Measurements from ENCODE around the gene FARSA. TPM values are rescaled to one million over a fixed set of nuclear protein-coding genes. Genes with fewer than 3 reads are reported as not detected.

Gene FARSA
- total and polyA plus RNA-seq, 2 of the 13 experiments (the other 11 are each of a cell fraction or from before 2014, with no cell fraction given): 25.9 to 72.0 TPM

GRCh38 chr19:12937927-12938778, 4.6 kb upstream of the FARSA start, which contains the start of gene CALR (continued):
- TF ChIP-seq PRDM15 (CRISPR knock-in tag; IDR thresholded peaks at IDR 0.05) (no peak), ZNF33B (CRISPR knock-in tag; IDR thresholded peaks at IDR 0.05) (peak; percentile 20; the same call in 1 of the 2 replicates)

GRCh38 chr19:12937093-12937926, 3.8 kb upstream of the FARSA start:
- Histone ChIP-seq H3K4me3 (replicated peaks in 1 of 3; ENCODE audit: insufficient read depth in 1 of 3, low read depth in 2 of 3, low read length in 3 of 3) (peak overlapping the region; percentile 60 to 97 (median 72)), H2AFZ (ENCODE audit: low read length) (no peak overlapping the region), H3K9ac (ENCODE audit: insufficient read depth, low read depth, low read length) (peak overlapping the region; percentile 76), H3K4me1 (ENCODE audit: insufficient read depth, low read length) (peaks cover 49% of the 10 kb centered on the region), H4K20me1 (ENCODE audit: insufficient read depth, low read length) (peaks cover 16% of the 10 kb centered on the region), H3K27ac (ENCODE audit: extremely low read length, insufficient read depth, low read length) (peak overlapping the region; percentile 66), H3K36me3 (replicated peaks in 1 of 2; ENCODE audit: control insufficient read depth in 1 of 2, insufficient read depth in 2 of 2, low read length in 2 of 2) (peaks cover 8 to 25% of the 10 kb centered on the region in 2 experiments; a peak in 4 of 5 replicates), H3K4me2 (ENCODE audit: low read depth, low read length) (peak overlapping the region; percentile 91), H3K9me3 (ENCODE audit: low read length) (no peaks in the 10 kb centered on the region), H3K79me2 (ENCODE audit: insufficient read depth, low read length) (peaks cover 40% of the 10 kb centered on the region), H3K27me3 (ENCODE audit: control insufficient read depth in 1 of 2, insufficient read depth in 2 of 2, low read length in 2 of 2) (peaks cover 0 to 5% of the 10 kb centered on the region in 2 experiments; a peak in 1 of 5 replicates)
- ChIA-PET CTCF (ENCODE audit: low intra/inter-chr PET ratio, low total read pairs) (no interaction called here), POLR2A (interaction anchor here (0.5 to 1.8 kb wide), 9 partner anchors 9 to 212 kb away, joined by 3 to 16 read pairs (median 5); partner anchors contain the start of gene GCDH)
- ATAC-seq: no peak
- no TSS peak for BruUV-seq (replicated peaks)
- peak; percentile 43 for DNase-seq (ENCODE audit: low spot score)
- in situ Hi-C loops (cut with HindIII; ENCODE audit: extremely low pct_ligation_motif_present, low pct_unique_long_range_greater_than_20kb) (no loop called here), intact Hi-C loops (cut with micrococcal nuclease; ENCODE audit: unreplicated experiment) (no loop called here)
- 25% methylated on average over 23 of the region's 23 CpGs for WGBS (ENCODE audit: low lambda C conversion rate)
- FAIRE-seq: no peak
- TF ChIP-seq ZNF281 (CRISPR knock-in tag; IDR thresholded peaks at IDR 0.05; ENCODE audit: borderline replicate concordance) (peak; percentile 79; the same call in 1 of the 2 replicates), ZNF430 (CRISPR knock-in tag; IDR thresholded peaks at IDR 0.05) (peak; percentile 27; the same call in 1 of the 2 replicates), PITX1 (CRISPR knock-in tag; IDR thresholded peaks at IDR 0.05) (no peak), DMTF1 (CRISPR knock-in tag; IDR thresholded peaks at IDR 0.05) (no peak), BHLHE40 (IDR thresholded peaks at IDR 0.05; ENCODE audit: low read length) (peak; percentile 78), CENPBD1 (CRISPR knock-in tag; IDR thresholded peaks at IDR 0.05; ENCODE audit: borderline replicate concordance, low read depth) (no peak), SRY (CRISPR knock-in tag; IDR thresholded peaks at IDR 0.05) (peak; percentile 3; the same call in 1 of the 2 replicates)

Measured in HepG2 (cell line).